Liver (tissue), 3 donors: ENCODE results near the gene CD8A.

Experiments
- GABPA ChIP-seq, 2 donors: IDR thresholded peaks in 1 of 2; conservative IDR thresholded peaks in 1 of 2; 2 replicates each; pipeline ENCODE4 v1.6.1; 2016; ENCODE audit warnings: antibody characterized with exemption in 2 of 2, mild to moderate bottlenecking in 1 of 2, moderate library complexity in 1 of 2
- JUND ChIP-seq, 2 donors: IDR thresholded peaks; 2 replicates each; pipeline ENCODE4 v1.6.1; 2016; ENCODE audit warnings: antibody characterized with exemption in 2 of 2
- MAX ChIP-seq: IDR thresholded peaks from 2 replicates; pipeline ENCODE4 v1.6.1; 2016; ENCODE audit warnings: antibody characterized with exemption
- RXRA ChIP-seq, 2 donors: IDR thresholded peaks; 2 replicates each; pipeline ENCODE4 v1.6.1; 2017 to 2018; ENCODE audit warnings: antibody characterized with exemption in 2 of 2, mild to moderate bottlenecking in 1 of 2
- TAF1 ChIP-seq: conservative IDR thresholded peaks from 2 replicates; pipeline ENCODE4 v1.6.1; 2016; ENCODE audit warnings: antibody characterized with exemption, mild to moderate bottlenecking
- TF ChIP-seq, protein P1 (sequence below): fragments of 150-350 bp; IDR thresholded peaks from 2 replicates; pipeline ENCODE4 v1.5.1; 2017; ENCODE audit warnings: improper control_type of control experiment, low read depth, low read length; ENCODE audit not compliant: missing input control
- TF ChIP-seq, protein P2 (sequence below): IDR thresholded peaks from 2 replicates; pipeline ENCODE4 v1.6.1; 2016; ENCODE audit warnings: antibody characterized with exemption, mild to moderate bottlenecking
- donor health status: healthy.
- donor health status: healthy.

DNA sequence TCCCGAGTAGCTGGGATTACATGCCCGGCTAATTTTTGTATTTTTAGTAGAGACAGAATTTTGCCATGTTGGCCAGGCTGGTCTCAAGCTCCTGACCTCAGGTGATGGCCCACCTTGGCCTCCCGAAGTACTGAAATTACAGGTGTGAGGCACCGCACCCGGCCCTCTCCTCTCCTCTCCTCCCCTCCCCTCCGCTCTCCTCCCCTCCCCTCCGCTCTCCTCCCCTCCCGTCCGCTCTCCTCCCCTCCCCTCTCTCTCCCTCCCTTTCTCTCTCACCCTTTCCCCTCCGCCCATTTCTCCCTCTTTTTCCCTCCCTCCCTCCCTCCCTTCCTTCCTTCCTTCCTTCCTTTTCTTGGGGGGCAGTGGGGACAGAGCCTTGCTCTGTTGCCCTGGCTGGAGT is 42.6 kb upstream of the CD8A start:
- TF ChIP-seq, protein P1, sequence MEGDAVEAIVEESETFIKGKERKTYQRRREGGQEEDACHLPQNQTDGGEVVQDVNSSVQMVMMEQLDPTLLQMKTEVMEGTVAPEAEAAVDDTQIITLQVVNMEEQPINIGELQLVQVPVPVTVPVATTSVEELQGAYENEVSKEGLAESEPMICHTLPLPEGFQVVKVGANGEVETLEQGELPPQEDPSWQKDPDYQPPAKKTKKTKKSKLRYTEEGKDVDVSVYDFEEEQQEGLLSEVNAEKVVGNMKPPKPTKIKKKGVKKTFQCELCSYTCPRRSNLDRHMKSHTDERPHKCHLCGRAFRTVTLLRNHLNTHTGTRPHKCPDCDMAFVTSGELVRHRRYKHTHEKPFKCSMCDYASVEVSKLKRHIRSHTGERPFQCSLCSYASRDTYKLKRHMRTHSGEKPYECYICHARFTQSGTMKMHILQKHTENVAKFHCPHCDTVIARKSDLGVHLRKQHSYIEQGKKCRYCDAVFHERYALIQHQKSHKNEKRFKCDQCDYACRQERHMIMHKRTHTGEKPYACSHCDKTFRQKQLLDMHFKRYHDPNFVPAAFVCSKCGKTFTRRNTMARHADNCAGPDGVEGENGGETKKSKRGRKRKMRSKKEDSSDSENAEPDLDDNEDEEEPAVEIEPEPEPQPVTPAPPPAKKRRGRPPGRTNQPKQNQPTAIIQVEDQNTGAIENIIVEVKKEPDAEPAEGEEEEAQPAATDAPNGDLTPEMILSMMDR: no peak
- TF ChIP-seq, protein P2, sequence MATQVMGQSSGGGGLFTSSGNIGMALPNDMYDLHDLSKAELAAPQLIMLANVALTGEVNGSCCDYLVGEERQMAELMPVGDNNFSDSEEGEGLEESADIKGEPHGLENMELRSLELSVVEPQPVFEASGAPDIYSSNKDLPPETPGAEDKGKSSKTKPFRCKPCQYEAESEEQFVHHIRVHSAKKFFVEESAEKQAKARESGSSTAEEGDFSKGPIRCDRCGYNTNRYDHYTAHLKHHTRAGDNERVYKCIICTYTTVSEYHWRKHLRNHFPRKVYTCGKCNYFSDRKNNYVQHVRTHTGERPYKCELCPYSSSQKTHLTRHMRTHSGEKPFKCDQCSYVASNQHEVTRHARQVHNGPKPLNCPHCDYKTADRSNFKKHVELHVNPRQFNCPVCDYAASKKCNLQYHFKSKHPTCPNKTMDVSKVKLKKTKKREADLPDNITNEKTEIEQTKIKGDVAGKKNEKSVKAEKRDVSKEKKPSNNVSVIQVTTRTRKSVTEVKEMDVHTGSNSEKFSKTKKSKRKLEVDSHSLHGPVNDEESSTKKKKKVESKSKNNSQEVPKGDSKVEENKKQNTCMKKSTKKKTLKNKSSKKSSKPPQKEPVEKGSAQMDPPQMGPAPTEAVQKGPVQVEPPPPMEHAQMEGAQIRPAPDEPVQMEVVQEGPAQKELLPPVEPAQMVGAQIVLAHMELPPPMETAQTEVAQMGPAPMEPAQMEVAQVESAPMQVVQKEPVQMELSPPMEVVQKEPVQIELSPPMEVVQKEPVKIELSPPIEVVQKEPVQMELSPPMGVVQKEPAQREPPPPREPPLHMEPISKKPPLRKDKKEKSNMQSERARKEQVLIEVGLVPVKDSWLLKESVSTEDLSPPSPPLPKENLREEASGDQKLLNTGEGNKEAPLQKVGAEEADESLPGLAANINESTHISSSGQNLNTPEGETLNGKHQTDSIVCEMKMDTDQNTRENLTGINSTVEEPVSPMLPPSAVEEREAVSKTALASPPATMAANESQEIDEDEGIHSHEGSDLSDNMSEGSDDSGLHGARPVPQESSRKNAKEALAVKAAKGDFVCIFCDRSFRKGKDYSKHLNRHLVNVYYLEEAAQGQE: no peak
- no peak for TF ChIP-seq JUND (IDR thresholded peaks at IDR 0.05)
- TF ChIP-seq MAX: no peak
- TF ChIP-seq TAF1: no peak
- TF ChIP-seq RXRA (IDR thresholded peaks at IDR 0.05): no peak
- TF ChIP-seq GABPA (IDR thresholded peaks at IDR 0.05 in 1 of 2, conservative IDR thresholded peaks at IDR 0.05 in 1 of 2): no peak
